ENCODE results near the gene PCDH9.

DNA sequence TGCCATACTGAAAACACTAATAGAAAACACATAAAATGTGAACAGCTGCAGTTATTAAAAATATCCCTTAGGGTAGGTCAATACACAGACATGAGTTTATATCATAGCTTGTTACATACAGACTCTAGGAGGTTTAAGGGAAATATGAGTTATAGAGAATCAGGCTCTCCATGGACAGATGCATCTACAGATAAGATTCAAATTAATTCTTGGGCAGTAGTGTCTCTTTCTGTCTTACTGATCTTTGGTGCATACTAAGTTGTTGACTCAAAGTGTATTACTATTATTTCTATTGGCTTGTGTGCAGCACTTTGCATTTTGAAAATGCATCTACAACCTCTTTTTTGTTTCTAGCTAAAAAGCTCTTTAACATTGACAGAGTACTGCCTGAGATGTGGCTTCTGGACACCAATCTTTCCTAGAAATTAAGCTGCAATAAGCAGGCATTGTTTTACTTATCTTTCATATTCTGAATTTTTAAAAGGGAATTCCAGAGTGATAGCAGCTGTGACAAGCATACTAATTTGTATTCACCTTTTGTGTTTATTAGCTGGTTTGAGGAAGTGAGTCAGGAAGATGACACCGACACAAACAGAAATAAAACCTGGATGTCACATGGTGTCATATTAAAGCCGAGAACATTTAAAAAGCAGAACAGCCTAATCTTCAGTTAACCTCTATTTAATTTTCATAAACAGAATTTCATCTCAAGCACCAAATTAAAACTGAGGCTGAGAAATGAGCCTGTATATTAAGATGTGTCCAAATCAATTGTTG lies 399.0 kb downstream of the PCDH9 start:
- no peak for TF ChIP-seq POLR2AphosphoS5 (IDR thresholded peaks at IDR 0.05)
- TF ChIP-seq, protein P1, sequence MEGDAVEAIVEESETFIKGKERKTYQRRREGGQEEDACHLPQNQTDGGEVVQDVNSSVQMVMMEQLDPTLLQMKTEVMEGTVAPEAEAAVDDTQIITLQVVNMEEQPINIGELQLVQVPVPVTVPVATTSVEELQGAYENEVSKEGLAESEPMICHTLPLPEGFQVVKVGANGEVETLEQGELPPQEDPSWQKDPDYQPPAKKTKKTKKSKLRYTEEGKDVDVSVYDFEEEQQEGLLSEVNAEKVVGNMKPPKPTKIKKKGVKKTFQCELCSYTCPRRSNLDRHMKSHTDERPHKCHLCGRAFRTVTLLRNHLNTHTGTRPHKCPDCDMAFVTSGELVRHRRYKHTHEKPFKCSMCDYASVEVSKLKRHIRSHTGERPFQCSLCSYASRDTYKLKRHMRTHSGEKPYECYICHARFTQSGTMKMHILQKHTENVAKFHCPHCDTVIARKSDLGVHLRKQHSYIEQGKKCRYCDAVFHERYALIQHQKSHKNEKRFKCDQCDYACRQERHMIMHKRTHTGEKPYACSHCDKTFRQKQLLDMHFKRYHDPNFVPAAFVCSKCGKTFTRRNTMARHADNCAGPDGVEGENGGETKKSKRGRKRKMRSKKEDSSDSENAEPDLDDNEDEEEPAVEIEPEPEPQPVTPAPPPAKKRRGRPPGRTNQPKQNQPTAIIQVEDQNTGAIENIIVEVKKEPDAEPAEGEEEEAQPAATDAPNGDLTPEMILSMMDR (IDR thresholded peaks at IDR 0.05 in 8 of 11, conservative IDR thresholded peaks at IDR 0.05 in 3 of 11), result no peak
